IPS-18a (cell line): Measurements from ENCODE around the gene MYT1.

ENCODE experiments used
- H3K27ac ChIP-seq: one replicate; pipeline ENCODE4 v1.5.1; 2013; ENCODE audit warnings: low read length
- H3K27me3 ChIP-seq: one replicate; pipeline ENCODE4 v1.6.1; 2013; ENCODE audit warnings: mild to moderate bottlenecking, low read length; ENCODE audit not compliant: control insufficient read depth, insufficient read depth
- H3K36me3 ChIP-seq: one replicate; pipeline ENCODE4 v1.6.1; 2013; ENCODE audit warnings: low read depth, low read length; ENCODE audit not compliant: control insufficient read depth
- H3K4me1 ChIP-seq: one replicate; pipeline ENCODE4 v1.6.1; 2013; ENCODE audit warnings: low read depth, low read length; ENCODE audit not compliant: control insufficient read depth
- H3K4me3 ChIP-seq: one replicate; pipeline ENCODE4 v1.5.1; 2013; ENCODE audit warnings: low read length
- H3K9ac ChIP-seq: one replicate; pipeline ENCODE4 v1.6.1; 2013; ENCODE audit warnings: mild to moderate bottlenecking, low read length, moderate library complexity
- H3K9me3 ChIP-seq: one replicate; pipeline ENCODE4 v1.6.1; 2013; ENCODE audit warnings: low read depth, low read length; ENCODE audit not compliant: control insufficient read depth

The MYT1 gene

GRCh38 chr20:64158346-64159285 lies 5.6 kb upstream of the MYT1 start:
- peaks cover 46% of the 10 kb centered on the region for H3K27me3 ChIP-seq

GRCh38 chr20:64159286-64159680 lies 5.0 kb upstream of the MYT1 start:
- Histone ChIP-seq H3K9me3 (no peaks in the 10 kb centered on the region), H3K9ac (no peak overlapping the region), H3K4me1 (peaks cover 34% of the 10 kb centered on the region), H3K27me3 (peaks cover 52% of the 10 kb centered on the region), H3K4me3 (no peak overlapping the region), H3K27ac (no peak overlapping the region), H3K36me3 (no peaks in the 10 kb centered on the region)

More at GRCh38 chr20:64158346-64159285, 5.6 kb upstream of the MYT1 start:
- no peaks in the 10 kb centered on the region for H3K36me3 ChIP-seq
- no peaks in the 10 kb centered on the region for H3K9me3 ChIP-seq
- H3K4me1 ChIP-seq = peaks cover 34% of the 10 kb centered on the region
- no peak overlapping the region for H3K4me3 ChIP-seq
- H3K27ac ChIP-seq = no peak overlapping the region
- no peak overlapping the region for H3K9ac ChIP-seq

GRCh38 chr20:64159711-64160110 lies 4.5 kb upstream of the MYT1 start:
- H3K4me1 ChIP-seq = peaks cover 34% of the 10 kb centered on the region
- H3K27ac ChIP-seq = no peak overlapping the region
- H3K27me3 ChIP-seq = peaks cover 53% of the 10 kb centered on the region
- no peak overlapping the region for H3K4me3 ChIP-seq
- no peak overlapping the region for H3K9ac ChIP-seq
- H3K36me3 ChIP-seq = no peaks in the 10 kb centered on the region
- no peaks in the 10 kb centered on the region for H3K9me3 ChIP-seq

GRCh38 chr20:64160118-64160517 lies 4.1 kb upstream of the MYT1 start:
- peaks cover 53% of the 10 kb centered on the region for H3K27me3 ChIP-seq
- H3K9ac ChIP-seq = no peak overlapping the region
- no peak overlapping the region for H3K27ac ChIP-seq
- no peaks in the 10 kb centered on the region for H3K36me3 ChIP-seq
- H3K4me1 ChIP-seq = peaks cover 34% of the 10 kb centered on the region
- no peak overlapping the region for H3K4me3 ChIP-seq
- no peaks in the 10 kb centered on the region for H3K9me3 ChIP-seq

- peaks cover 53% of the 10 kb centered on the region for H3K27me3 ChIP-seq
- peak overlapping the region; percentile 54 for H3K4me3 ChIP-seq
- no peaks in the 10 kb centered on the region for H3K36me3 ChIP-seq
- no peak overlapping the region for H3K27ac ChIP-seq
- peaks cover 34% of the 10 kb centered on the region for H3K4me1 ChIP-seq
- no peak overlapping the region for H3K9ac ChIP-seq
- no peaks in the 10 kb centered on the region for H3K9me3 ChIP-seq
Measured at GRCh38 chr20:64160526-64161355, 3.5 kb upstream of the MYT1 start.

GRCh38 chr20:64161356-64162238 lies 2.7 kb upstream of the MYT1 start:
- peaks cover 53% of the 10 kb centered on the region for H3K27me3 ChIP-seq
- H3K9ac ChIP-seq = no peak overlapping the region
- no peak overlapping the region for H3K27ac ChIP-seq
- no peaks in the 10 kb centered on the region for H3K9me3 ChIP-seq
- peak overlapping the region; percentile 54 for H3K4me3 ChIP-seq
- peaks cover 34% of the 10 kb centered on the region for H3K4me1 ChIP-seq
- H3K36me3 ChIP-seq = no peaks in the 10 kb centered on the region

GRCh38 chr20:64162239-64162910 lies 1.9 kb upstream of the MYT1 start:
- Histone ChIP-seq H3K9ac (no peak overlapping the region), H3K27ac (no peak overlapping the region), H3K36me3 (no peaks in the 10 kb centered on the region), H3K27me3 (peaks cover 53% of the 10 kb centered on the region), H3K4me1 (peaks cover 34% of the 10 kb centered on the region), H3K4me3 (peak overlapping the region; percentile 2), H3K9me3 (no peaks in the 10 kb centered on the region)

- Histone ChIP-seq H3K4me3 (no peak overlapping the region), H3K27ac (no peak overlapping the region), H3K27me3 (peaks cover 53% of the 10 kb centered on the region), H3K9ac (no peak overlapping the region), H3K36me3 (no peaks in the 10 kb centered on the region), H3K4me1 (peaks cover 34% of the 10 kb centered on the region), H3K9me3 (no peaks in the 10 kb centered on the region)
Measured at GRCh38 chr20:64163776-64164122, 503 bp upstream of the MYT1 start.

GRCh38 chr20:64165866-64166600 lies 1.8 kb downstream of the MYT1 start:
- Histone ChIP-seq H3K36me3 (no peaks in the 10 kb centered on the region), H3K27me3 (peaks cover 33% of the 10 kb centered on the region), H3K4me1 (peaks cover 16% of the 10 kb centered on the region), H3K9me3 (no peaks in the 10 kb centered on the region), H3K9ac (no peak overlapping the region), H3K4me3 (no peak overlapping the region), H3K27ac (no peak overlapping the region)
